Fibroblast of skin of left biceps (primary cell): ENCODE data around the gene CCDC66.
A peak's percentile ranks its signal among the peaks of the same experiment; 100 is the strongest.
"Not testable (repeated sequence)": the region's sequence is repeated elsewhere in the genome, so short reads cannot be mapped to it uniquely, and the experiment has no call there.

ENCODE experiments used
- DNase-seq, 2 experiments: peaks; one replicate each; pipeline ENCODE4 v3.0.0-alpha.2; 2013; ENCODE audit warnings: low read depth in 2 of 2

The CCDC66 gene

GRCh38 chr3:56556908-56557830 lies at the start of gene CCDC66:
Gene CCDC66, plus strand, starts transcription at chr3:56557175. Its CDS starts 68 bp downstream, at chr3:56557243.
- peak; percentile 76 to 79 for DNase-seq

- no peak for DNase-seq
Measured at GRCh38 chr3:56519641-56520040, 37.3 kb upstream of the CCDC66 start.

- DNase-seq: no peak
Measured at GRCh38 chr3:56522374-56522773, 34.6 kb upstream of the CCDC66 start.

- no peak for DNase-seq
Measured at GRCh38 chr3:56525291-56525690, 31.7 kb upstream of the CCDC66 start.

- no peak for DNase-seq
Measured at GRCh38 chr3:56536735-56537134, 20.2 kb upstream of the CCDC66 start.

GRCh38 chr3:56547486-56547885 lies 9.5 kb upstream of the CCDC66 start:
- DNase-seq: no peak

- DNase-seq: no peak
Measured at GRCh38 chr3:56557831-56558170, 826 bp downstream of the CCDC66 start.

GRCh38 chr3:56573501-56573900 lies 16.5 kb downstream of the CCDC66 start:
- no peak for DNase-seq

- not testable (repeated sequence) for DNase-seq
Measured at GRCh38 chr3:56581941-56582340, 25.0 kb downstream of the CCDC66 start.

- DNase-seq: not testable (repeated sequence)
Measured at GRCh38 chr3:56584275-56584674, 27.3 kb downstream of the CCDC66 start.

- no peak for DNase-seq
Measured at GRCh38 chr3:56590814-56591213, 33.8 kb downstream of the CCDC66 start.

- no peak for DNase-seq
Measured at GRCh38 chr3:56591262-56591661, 34.3 kb downstream of the CCDC66 start.

- DNase-seq: no peak
Measured at GRCh38 chr3:56593455-56594158, 36.6 kb downstream of the CCDC66 start.

GRCh38 chr3:56595975-56596840 lies 39.2 kb downstream of the CCDC66 start:
- DNase-seq: no peak

GRCh38 chr3:56608479-56608878 lies 51.5 kb downstream of the CCDC66 start:
- DNase-seq: not testable (repeated sequence)

GRCh38 chr3:56610669-56611335 lies 53.8 kb downstream of the CCDC66 start:
- DNase-seq: no peak

GRCh38 chr3:56611364-56611763 lies 54.4 kb downstream of the CCDC66 start:
- no peak for DNase-seq

- no peak for DNase-seq
Measured at GRCh38 chr3:56612146-56612545, 55.2 kb downstream of the CCDC66 start.

GRCh38 chr3:56613016-56613415 lies 56.0 kb downstream of the CCDC66 start:
- DNase-seq: no peak

- DNase-seq: no peak
Measured at GRCh38 chr3:56616478-56617006, 59.6 kb downstream of the CCDC66 start.

GRCh38 chr3:56620371-56620770 lies 63.4 kb downstream of the CCDC66 start:
- no peak for DNase-seq
